ENCODE data around the gene SLIT3. TPM values are rescaled to one million over a fixed set of nuclear protein-coding genes. Genes with fewer than 3 reads are reported as not detected.
"Not testable (repeated sequence)": the region's sequence is repeated elsewhere in the genome, so short reads cannot be mapped to it uniquely, and the experiment has no call there.

Gene SLIT3
- total RNA-seq, 1 donor from 2014 or later: 31.8 TPM

DNA sequence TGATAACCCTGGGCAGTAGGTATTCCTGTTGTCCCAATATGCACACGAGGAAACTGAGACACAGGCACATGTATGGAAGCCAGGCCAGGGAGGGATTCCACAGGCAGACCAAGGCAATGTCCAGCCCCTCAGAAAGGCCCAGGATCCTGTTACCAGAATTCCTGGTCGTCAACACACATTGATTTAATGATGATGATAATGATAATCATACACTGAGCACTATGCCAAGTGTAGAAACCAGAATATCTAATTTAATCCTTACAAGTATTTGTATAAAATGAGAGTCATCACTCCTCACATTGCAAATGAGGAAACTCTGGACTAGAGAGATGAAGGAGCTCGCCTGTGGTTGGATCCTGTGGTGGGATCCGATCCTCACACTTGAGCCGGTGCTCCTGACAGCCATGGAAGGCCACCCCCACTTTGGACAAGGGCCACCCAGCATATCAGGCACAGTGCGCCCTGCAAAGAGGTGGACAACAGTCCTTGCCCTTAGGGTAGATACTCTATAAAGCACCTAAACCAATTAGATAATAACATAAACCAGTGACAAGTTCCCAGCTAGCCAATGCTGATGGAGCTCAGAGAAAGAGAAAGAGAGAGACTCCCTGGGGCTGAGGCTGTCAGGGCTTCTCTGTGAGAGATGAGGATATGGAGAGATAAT lies 185.3 kb downstream of the SLIT3 start:
- Mint-ChIP-seq H3K27ac (ENCODE audit: unreplicated experiment) (no peak overlapping the region), H3K4me3 (ENCODE audit: unreplicated experiment) (no peak overlapping the region), H3K9me3 (ENCODE audit: unreplicated experiment) (no peaks in the 10 kb centered on the region), H3K36me3 (ENCODE audit: unreplicated experiment) (no peaks in the 10 kb centered on the region), H3K4me1 (ENCODE audit: unreplicated experiment) (no peaks in the 10 kb centered on the region), H3K27me3 (ENCODE audit: unreplicated experiment) (no peaks in the 10 kb centered on the region)
- TF ChIP-seq, protein P1, sequence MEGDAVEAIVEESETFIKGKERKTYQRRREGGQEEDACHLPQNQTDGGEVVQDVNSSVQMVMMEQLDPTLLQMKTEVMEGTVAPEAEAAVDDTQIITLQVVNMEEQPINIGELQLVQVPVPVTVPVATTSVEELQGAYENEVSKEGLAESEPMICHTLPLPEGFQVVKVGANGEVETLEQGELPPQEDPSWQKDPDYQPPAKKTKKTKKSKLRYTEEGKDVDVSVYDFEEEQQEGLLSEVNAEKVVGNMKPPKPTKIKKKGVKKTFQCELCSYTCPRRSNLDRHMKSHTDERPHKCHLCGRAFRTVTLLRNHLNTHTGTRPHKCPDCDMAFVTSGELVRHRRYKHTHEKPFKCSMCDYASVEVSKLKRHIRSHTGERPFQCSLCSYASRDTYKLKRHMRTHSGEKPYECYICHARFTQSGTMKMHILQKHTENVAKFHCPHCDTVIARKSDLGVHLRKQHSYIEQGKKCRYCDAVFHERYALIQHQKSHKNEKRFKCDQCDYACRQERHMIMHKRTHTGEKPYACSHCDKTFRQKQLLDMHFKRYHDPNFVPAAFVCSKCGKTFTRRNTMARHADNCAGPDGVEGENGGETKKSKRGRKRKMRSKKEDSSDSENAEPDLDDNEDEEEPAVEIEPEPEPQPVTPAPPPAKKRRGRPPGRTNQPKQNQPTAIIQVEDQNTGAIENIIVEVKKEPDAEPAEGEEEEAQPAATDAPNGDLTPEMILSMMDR (IDR thresholded peaks at IDR 0.05): no peak
- DNase-seq (ENCODE audit: extremely low spot score, unreplicated experiment): no peak

GRCh38 chr5:169114466-169115065 lies 186.4 kb downstream of the SLIT3 start:
- Mint-ChIP-seq H3K27ac (ENCODE audit: unreplicated experiment) (no peak overlapping the region), H3K36me3 (ENCODE audit: unreplicated experiment) (no peaks in the 10 kb centered on the region), H3K4me1 (ENCODE audit: unreplicated experiment) (no peaks in the 10 kb centered on the region), H3K9me3 (ENCODE audit: unreplicated experiment) (peaks cover 3% of the 10 kb centered on the region), H3K4me3 (ENCODE audit: unreplicated experiment) (no peak overlapping the region), H3K27me3 (ENCODE audit: unreplicated experiment) (no peaks in the 10 kb centered on the region)
- TF ChIP-seq, protein P1 (IDR thresholded peaks at IDR 0.05): no peak
- no peak for DNase-seq (ENCODE audit: extremely low spot score, unreplicated experiment)

- Mint-ChIP-seq H3K27ac (ENCODE audit: unreplicated experiment) (no peak overlapping the region), H3K4me3 (ENCODE audit: unreplicated experiment) (no peak overlapping the region), H3K9me3 (ENCODE audit: unreplicated experiment) (peaks cover 10% of the 10 kb centered on the region), H3K27me3 (ENCODE audit: unreplicated experiment) (no peaks in the 10 kb centered on the region), H3K36me3 (ENCODE audit: unreplicated experiment) (no peaks in the 10 kb centered on the region), H3K4me1 (ENCODE audit: unreplicated experiment) (peaks cover 6% of the 10 kb centered on the region)
- TF ChIP-seq, protein P1 (IDR thresholded peaks at IDR 0.05): no peak
- DNase-seq (ENCODE audit: extremely low spot score, unreplicated experiment): no peak
These were observed 188.9 kb downstream of the SLIT3 start for GRCh38 chr5:169112016-169112415.

GRCh38 chr5:169106911-169107706 lies 193.8 kb downstream of the SLIT3 start:
- Mint-ChIP-seq H3K36me3 (ENCODE audit: unreplicated experiment) (peaks cover 11% of the 10 kb centered on the region), H3K9me3 (ENCODE audit: unreplicated experiment) (peaks cover 10% of the 10 kb centered on the region)
- DNase-seq (ENCODE audit: extremely low spot score, unreplicated experiment): no peak

DNA sequence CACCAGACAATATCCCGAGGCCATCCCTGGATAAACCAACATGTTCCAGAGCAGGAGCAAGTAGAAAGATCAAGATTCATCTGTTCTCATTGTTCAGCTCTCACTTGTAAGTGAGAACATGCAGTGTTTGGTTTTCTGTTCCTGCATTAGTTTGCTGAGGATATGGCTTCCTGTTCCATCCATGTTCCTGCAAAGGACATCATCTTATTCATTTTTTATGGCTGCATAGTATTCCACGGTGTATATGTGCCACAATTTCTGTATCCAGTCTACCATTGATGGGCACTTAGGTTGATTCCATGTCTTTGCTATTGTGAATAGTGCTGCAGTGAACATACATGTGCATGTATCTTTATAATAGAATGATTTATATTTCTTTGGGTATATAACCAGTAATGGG lies 195.4 kb downstream of the SLIT3 start:
- H3K4me1 Mint-ChIP-seq (ENCODE audit: unreplicated experiment): peaks cover 19% of the 10 kb centered on the region
- not testable (repeated sequence) for H3K9me3 Mint-ChIP-seq (ENCODE audit: unreplicated experiment); H3K4me3 Mint-ChIP-seq (ENCODE audit: unreplicated experiment); H3K27me3 Mint-ChIP-seq (ENCODE audit: unreplicated experiment); DNase-seq (ENCODE audit: extremely low spot score, unreplicated experiment); H3K27ac Mint-ChIP-seq (ENCODE audit: unreplicated experiment)
- peaks cover 11% of the 10 kb centered on the region for H3K36me3 Mint-ChIP-seq (ENCODE audit: unreplicated experiment)

More at GRCh38 chr5:169106911-169107706, 193.8 kb downstream of the SLIT3 start:
- H3K27ac Mint-ChIP-seq (ENCODE audit: unreplicated experiment): no peak overlapping the region
- H3K4me1 Mint-ChIP-seq (ENCODE audit: unreplicated experiment): peaks cover 6% of the 10 kb centered on the region
- H3K4me3 Mint-ChIP-seq (ENCODE audit: unreplicated experiment): no peak overlapping the region
- peaks cover 8% of the 10 kb centered on the region for H3K27me3 Mint-ChIP-seq (ENCODE audit: unreplicated experiment)
- TF ChIP-seq, protein P1 (IDR thresholded peaks at IDR 0.05): no peak
